H1 (cell line): Measurements from ENCODE around the gene EPHB3. TPM values are rescaled to one million over a fixed set of nuclear protein-coding genes. Genes with fewer than 3 reads are reported as not detected.

Source experiments
- CTCF ChIA-PET: fragments of 300-600 bp; sonication (Branson Sonifier 250); formaldehyde crosslinking; loops from one replicate; lab custom pipeline; 2021; ENCODE audit not compliant: partially characterized antibody; lab: Charles Lee
- POLR2A ChIA-PET: fragments of 300-600 bp; sonication (Branson Sonifier 250); formaldehyde crosslinking; loops from one replicate; lab custom pipeline; 2021; ENCODE audit warnings: inconsistent platforms; ENCODE audit not compliant: partially characterized antibody; lab: Charles Lee
- DNase-seq, 2 experiments: peaks; one replicate each; pipeline versions ENCODE4 v3.0.0 to v3.0.0-alpha.2; 2010 to 2022; ENCODE audit warnings: low spot score in 2 of 2, low read depth in 1 of 2, mixed read lengths in 1 of 2
- FAIRE-seq: peaks from 2 replicates; lab custom pipeline; 2011; peaks lifted over from hg19 to GRCh38; lab: Jason Lieb, UNC
- H2AFZ ChIP-seq: 2 replicates; pipeline ENCODE4 v1.8.1; 2012; ENCODE audit warnings: low read length, inconsistent platforms
- H2AK5ac ChIP-seq: 2 replicates; pipeline ENCODE4 v1.6.1; 2013; ENCODE audit warnings: low read depth, low read length
- H2BK120ac ChIP-seq: replicated peaks from 2 replicates; pipeline ENCODE3; 2013; ENCODE audit warnings: low read depth, low read length, inconsistent platforms
- H2BK12ac ChIP-seq: 2 replicates; pipeline ENCODE4 v1.6.1; 2013; ENCODE audit warnings: low read depth, low read length
- H2BK15ac ChIP-seq: 2 replicates; pipeline ENCODE4 v1.6.1; 2013; ENCODE audit warnings: low read length
- H2BK20ac ChIP-seq: 2 replicates; pipeline ENCODE4 v1.6.1; 2013; ENCODE audit warnings: low read length
- H2BK5ac ChIP-seq: 2 replicates; pipeline ENCODE4 v1.6.1; 2013; ENCODE audit warnings: low read depth, low read length
- H3K14ac ChIP-seq: 2 replicates; pipeline ENCODE4 v1.6.1; 2013; ENCODE audit warnings: inconsistent platforms; ENCODE audit not compliant: insufficient read length
- H3K18ac ChIP-seq: 2 replicates; pipeline ENCODE4 v1.6.1; 2013; ENCODE audit warnings: low read length; ENCODE audit errors: extremely low read depth
- H3K23ac ChIP-seq: 2 replicates; pipeline ENCODE4 v1.6.1; 2013; ENCODE audit warnings: inconsistent platforms; ENCODE audit not compliant: insufficient read length
- H3K23me2 ChIP-seq: 2 replicates; pipeline ENCODE4 v1.6.1; 2013; ENCODE audit warnings: low read depth, low read length
- H3K27ac ChIP-seq: 2 replicates; pipeline ENCODE4 v1.6.1; 2011; ENCODE audit warnings: low read depth, low read length, inconsistent platforms
- H3K27me3 ChIP-seq, 4 experiments: replicated peaks in 1 of 4; 1 replicate in 1 of 4; 2 replicates in 3 of 4; pipeline versions ENCODE4 v1.6.1 to v1.8.1; 2011 to 2013; ENCODE audit warnings: low read length in 3 of 4, mild to moderate bottlenecking in 3 of 4, inconsistent platforms in 2 of 4, mixed read lengths in 2 of 4, moderate library complexity in 1 of 4; ENCODE audit not compliant: control insufficient read depth in 3 of 4, insufficient read depth in 3 of 4; ENCODE audit errors: extremely low read depth in 1 of 4
- H3K36me3 ChIP-seq, 4 experiments: 2 replicates each; pipeline versions ENCODE4 v1.6.1 to v1.8.1; 2011 to 2013; ENCODE audit warnings: mild to moderate bottlenecking in 4 of 4, low read length in 3 of 4, moderate library complexity in 2 of 4, control low read depth in 1 of 4, inconsistent platforms in 1 of 4; ENCODE audit not compliant: insufficient read depth in 4 of 4, control insufficient read depth in 2 of 4
- H3K4ac ChIP-seq: replicated peaks from 2 replicates; pipeline ENCODE3; 2013; ENCODE audit warnings: low read length, low read depth, mixed read lengths, inconsistent platforms; ENCODE audit not compliant: insufficient read length
- H3K4me1 ChIP-seq, 4 experiments: replicated peaks in 1 of 4; 1 replicate in 1 of 4; 2 replicates in 3 of 4; pipeline versions ENCODE4 v1.6.1 to v1.8.1; 2011 to 2013; ENCODE audit warnings: low read length in 3 of 4, inconsistent platforms in 2 of 4, mixed read lengths in 1 of 4; ENCODE audit not compliant: insufficient read depth in 4 of 4, control insufficient read depth in 3 of 4
- H3K4me2 ChIP-seq, 2 experiments: 2 replicates each; pipeline versions ENCODE4 v1.6.1 to v1.8.1; 2011 to 2013; ENCODE audit warnings: low read depth in 2 of 2, low read length in 2 of 2, control low read depth in 1 of 2, inconsistent platforms in 1 of 2, mild to moderate bottlenecking in 1 of 2; ENCODE audit not compliant: insufficient read depth in 1 of 2
- H3K4me3 ChIP-seq, 4 experiments: fragments of 200-600, 300-600 bp in 1 of 4; sonication (generic), shearing (Covaris generic), sonication (Bioruptor Twin) in 1 of 4; 2 replicates each; pipeline versions ENCODE4 v1.5.1 to v1.8.1; 2011 to 2016; ENCODE audit warnings: low read length in 4 of 4, low read depth in 3 of 4, control low read depth in 2 of 4, inconsistent platforms in 2 of 4, mild to moderate bottlenecking in 2 of 4, mixed read lengths in 1 of 4, moderate library complexity in 1 of 4; ENCODE audit not compliant: insufficient read depth in 2 of 4; ENCODE audit errors: extremely low read depth in 1 of 4
- H3K56ac ChIP-seq: replicated peaks from 2 replicates; pipeline ENCODE3; 2013; ENCODE audit warnings: low read depth, mild to moderate bottlenecking, mixed read lengths, low read length, inconsistent platforms; ENCODE audit not compliant: insufficient read length
- H3K79me1 ChIP-seq: 2 replicates; pipeline ENCODE4 v1.6.1; 2013; ENCODE audit warnings: low read depth, low read length, control low read depth
- H3K79me2 ChIP-seq, 2 experiments: 2 replicates each; pipeline versions ENCODE4 v1.6.1 to v1.8.1; 2012 to 2013; ENCODE audit warnings: low read length in 2 of 2, mild to moderate bottlenecking in 2 of 2, inconsistent platforms in 1 of 2; ENCODE audit not compliant: insufficient read depth in 2 of 2, control insufficient read depth in 1 of 2
- H3K9ac ChIP-seq, 4 experiments: replicated peaks in 1 of 4; 1 replicate in 1 of 4; 2 replicates in 3 of 4; pipeline versions ENCODE4 v1.6.1 to v1.8.1; 2011 to 2013; ENCODE audit warnings: low read depth in 3 of 4, low read length in 3 of 4, control low read depth in 2 of 4, mild to moderate bottlenecking in 2 of 4, moderate library complexity in 2 of 4, inconsistent platforms in 1 of 4; ENCODE audit errors: extremely low read depth in 1 of 4
- H3K9me3 ChIP-seq, 2 experiments: 2 replicates each; pipeline versions ENCODE4 v1.6.1 to v1.8.1; 2012 to 2013; ENCODE audit warnings: mild to moderate bottlenecking in 2 of 2, moderate library complexity in 2 of 2, control low read depth in 1 of 2, inconsistent platforms in 1 of 2, low read depth in 1 of 2, low read length in 1 of 2, mixed read lengths in 1 of 2; ENCODE audit not compliant: insufficient read depth in 2 of 2
- H4K20me1 ChIP-seq, 2 experiments: replicated peaks in 1 of 2; 2 replicates each; pipeline versions ENCODE3 to v1.8.1; 2011 to 2013; ENCODE audit warnings: inconsistent platforms in 2 of 2, low read length in 2 of 2, mild to moderate bottlenecking in 1 of 2; ENCODE audit not compliant: insufficient read depth in 2 of 2, control insufficient read depth in 1 of 2
- H4K5ac ChIP-seq: 2 replicates; pipeline ENCODE4 v1.6.1; 2013; ENCODE audit warnings: low read length, low read depth, mixed read lengths, inconsistent platforms; ENCODE audit not compliant: insufficient read length
- H4K8ac ChIP-seq: 2 replicates; pipeline ENCODE4 v1.8.0; 2013; ENCODE audit warnings: mild to moderate bottlenecking, moderate library complexity, low read length, inconsistent platforms; ENCODE audit not compliant: insufficient read depth; ENCODE audit errors: extremely low read depth
- H4K91ac ChIP-seq: replicated peaks from 2 replicates; pipeline ENCODE3; 2013; ENCODE audit warnings: low read length, mixed read lengths, inconsistent platforms; ENCODE audit not compliant: insufficient read length
- BACH1 ChIP-seq: IDR thresholded peaks from 2 replicates; pipeline ENCODE4 v1.6.1; 2012; ENCODE audit warnings: low read length, improper control_type of control experiment
- EP300 ChIP-seq, 2 experiments: IDR thresholded peaks; 1 replicate in 1 of 2; 2 replicates in 1 of 2; pipeline ENCODE4 v1.6.1; 2011 to 2012; ENCODE audit warnings: low read depth in 2 of 2, low read length in 2 of 2, mild to moderate bottlenecking in 2 of 2, borderline replicate concordance in 1 of 2, inconsistent platforms in 1 of 2, moderate library complexity in 1 of 2
- EZH2 ChIP-seq: fragments of 200-600 bp; sonication (generic); IDR thresholded peaks from 2 replicates; pipeline ENCODE4 v1.7.1; 2012; ENCODE audit warnings: low read depth, mild to moderate bottlenecking, moderate library complexity, low read length, inconsistent platforms; ENCODE audit not compliant: severe bottlenecking
- GABPA ChIP-seq: IDR thresholded peaks from 2 replicates; pipeline ENCODE4 v1.6.1; 2011; ENCODE audit warnings: mild to moderate bottlenecking, low read length, moderate library complexity, borderline replicate concordance; ENCODE audit not compliant: insufficient read depth
- HDAC2 ChIP-seq, 2 experiments: fragments of 300-600 bp in 1 of 2; sonication (generic) in 1 of 2; IDR thresholded peaks; 2 replicates each; pipeline ENCODE4 v1.6.1; 2011 to 2012; ENCODE audit warnings: low read depth in 2 of 2, low read length in 2 of 2, mild to moderate bottlenecking in 2 of 2, moderate library complexity in 2 of 2, borderline replicate concordance in 1 of 2, inconsistent platforms in 1 of 2
- POU5F1 ChIP-seq: IDR thresholded peaks from 2 replicates; pipeline ENCODE4 v1.6.1; 2011; ENCODE audit warnings: low read depth, mild to moderate bottlenecking, low read length, moderate library complexity
- RAD21 ChIP-seq, 2 experiments: IDR thresholded peaks in 1 of 2; conservative IDR thresholded peaks in 1 of 2; 2 replicates each; pipeline ENCODE4 v1.6.1; 2011; ENCODE audit warnings: low read depth in 2 of 2, low read length in 2 of 2, improper control_type of control experiment in 1 of 2, inconsistent platforms in 1 of 2, mild to moderate bottlenecking in 1 of 2, moderate library complexity in 1 of 2
- SUZ12 ChIP-seq: fragments of 200-600 bp; sonication (generic); IDR thresholded peaks from 2 replicates; pipeline ENCODE4 v1.6.1; 2012; ENCODE audit warnings: mild to moderate bottlenecking, inconsistent platforms, low read length, moderate library complexity, mixed read lengths
- TAF7 ChIP-seq: optimal IDR thresholded peaks from 2 replicates; pipeline ENCODE3; 2011; ENCODE audit warnings: low read depth, mild to moderate bottlenecking, inconsistent platforms, low read length, moderate library complexity, borderline replicate concordance
- WGBS, 2 experiments: shearing (Covaris generic) in 1 of 2; methylation state at CpG; one replicate each; pipeline versions ENCODE4 v1.1.6 to v1.1.7; 2013 to 2015; ENCODE audit warnings: low lambda C conversion rate in 2 of 2, mixed read lengths in 2 of 2, inconsistent platforms in 1 of 2, low coverage in 1 of 2, missing lambda C conversion rate in 1 of 2; ENCODE audit not compliant: insufficient replicate concordance in 2 of 2, insufficient coverage in 1 of 2, insufficient read length in 1 of 2; ENCODE audit errors: extremely low coverage in 1 of 2, missing lambda C conversion rate in 1 of 2; 5-methylcytosine and 5-hydroxymethylcytosine counted together
- polyA plus RNA-seq, 7 experiments: library from polyadenylated mRNA; depleted of rRNA in 3 of 7; stranded (reverse) in 5 of 7; unstranded in 2 of 7; fragments of >200 nt in 5 of 7; fragments of 200-250 nt in 2 of 7; gene quantifications; 1 replicate in 5 of 7; 2 replicates in 1 of 7; 4 replicates in 1 of 7; pipeline versions ENCODE4 v1.2.1 to v1.2.3, GENCODE V29; 2011 to 2013; ENCODE audit warnings: missing spikeins in 2 of 7, mixed read lengths in 2 of 7
- total RNA-seq: library from RNA; stranded (reverse); fragmentation: NEBNext Ultra II Directional; extraction: Animal tissue kit (Norgen Biotek cat#: 25700); gene quantifications from 2 replicates; pipeline ENCODE4 v1.2.1, GENCODE V29; 2021

Gene EPHB3
- total and polyA plus RNA-seq, 2 of the 8 experiments (the other 6 are each of a cell fraction or from before 2014, with no cell fraction given), result 0.41 to 0.91 TPM

DNA sequence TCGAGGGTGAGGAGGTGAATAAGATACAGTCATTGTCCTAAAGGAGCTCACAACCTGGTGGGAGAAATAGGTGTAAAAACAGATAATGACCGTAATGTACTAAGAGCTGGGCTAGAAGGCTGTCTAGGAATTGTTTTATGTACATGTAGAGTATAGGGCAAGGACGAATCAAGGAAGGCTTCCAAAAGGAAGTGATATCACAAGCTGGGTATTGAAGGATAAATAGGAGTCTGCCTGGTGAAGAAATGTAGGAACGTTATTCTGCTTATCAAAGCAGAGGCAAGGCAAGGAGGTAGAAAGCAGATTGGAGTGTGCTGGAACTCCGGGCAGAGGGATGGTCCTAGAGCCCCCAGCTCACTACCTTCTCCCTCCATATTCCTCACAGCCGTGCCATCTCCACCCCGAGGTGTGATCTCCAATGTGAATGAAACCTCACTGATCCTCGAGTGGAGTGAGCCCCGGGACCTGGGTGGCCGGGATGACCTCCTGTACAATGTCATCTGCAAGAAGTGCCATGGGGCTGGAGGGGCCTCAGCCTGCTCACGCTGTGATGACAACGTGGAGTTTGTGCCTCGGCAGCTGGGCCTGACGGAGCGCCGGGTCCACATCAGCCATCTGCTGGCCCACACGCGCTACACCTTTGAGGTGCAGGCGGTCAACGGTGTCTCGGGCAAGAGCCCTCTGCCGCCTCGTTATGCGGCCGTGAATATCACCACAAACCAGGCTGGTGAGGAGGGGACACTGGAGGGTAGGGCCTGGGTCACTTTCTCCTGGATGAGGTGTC lies 15.1 kb downstream of the EPHB3 start:
- no peaks in the 10 kb centered on the region for H3K79me2 ChIP-seq
- no peak overlapping the region for H3K23ac ChIP-seq
- no peaks in the 10 kb centered on the region for H3K9me3 ChIP-seq
- 0 out of 2 replicates have a peak overlapping the region, but pooled peaks have one; percentile 12 for H2BK12ac ChIP-seq
- H2AK5ac ChIP-seq, result peak overlapping the region; percentile 71; the same call in 1 of the 2 replicates
- FAIRE-seq, result no peak
- no peak overlapping the region for H3K14ac ChIP-seq
- no peak overlapping the region for H3K4ac ChIP-seq
- 93% methylated on average over 25 of the region's 25 CpGs; no CpG with 5 or more reads in 1 of the 2 experiments for WGBS, 2 experiments
- no peak overlapping the region for H3K27ac ChIP-seq
- peak overlapping the region; percentile 17 for H4K91ac ChIP-seq
- H3K79me1 ChIP-seq, result no peaks in the 10 kb centered on the region
- no peak overlapping the region for H3K9ac ChIP-seq
- H2AFZ ChIP-seq, result no peak overlapping the region
- H3K18ac ChIP-seq, result no peak overlapping the region
- no peak overlapping the region for H2BK120ac ChIP-seq
- no peak overlapping the region for H3K4me3 ChIP-seq
- CTCF ChIA-PET, result interaction anchor here (0.6 to 3.0 kb wide), 8 partner anchors 9 to 202 kb away, joined by 3 to 14 read pairs (median 8); no protein-coding TSS in a partner anchor
- POLR2A ChIA-PET, result interaction anchor here (1.0 kb wide), 1 partner anchor 116 kb away, joined by 3 read pairs; no protein-coding TSS in a partner anchor
- H2BK20ac ChIP-seq, result no peak overlapping the region
- H4K8ac ChIP-seq, result no peak overlapping the region; the same call in 1 of the 2 replicates
- H2BK5ac ChIP-seq, result peak overlapping the region; percentile 48; the same call in 1 of the 2 replicates
- peaks cover 0 to 31% (median 21%) of the 10 kb centered on the region in 4 experiments; a peak in 6 of 7 replicates for H3K27me3 ChIP-seq
- H4K20me1 ChIP-seq, result no peaks in the 10 kb centered on the region
- H4K5ac ChIP-seq, result no peak overlapping the region
- H3K4me2 ChIP-seq, result no peak overlapping the region
- no peak overlapping the region for H3K56ac ChIP-seq
- peaks cover 0 to 24% (median 13%) of the 10 kb centered on the region in 4 experiments; a peak in 6 of 7 replicates for H3K4me1 ChIP-seq
- no peaks in the 10 kb centered on the region for H3K36me3 ChIP-seq
- no peaks in the 10 kb centered on the region for H3K23me2 ChIP-seq
- no peak for DNase-seq
- peak overlapping the region; percentile 10; the same call in 1 of the 2 replicates for H2BK15ac ChIP-seq
- no peak for TF ChIP-seq TAF7
- no peak for TF ChIP-seq RAD21 (IDR thresholded peaks at IDR 0.05 in 1 of 2, conservative IDR thresholded peaks at IDR 0.05 in 1 of 2; ENCODE audit: low read depth in 2 of 2, low read length in 2 of 2)
- no peak for TF ChIP-seq EZH2
- no peak for TF ChIP-seq EP300 (IDR thresholded peaks at IDR 0.05; ENCODE audit: borderline replicate concordance in 1 of 2, low read depth in 2 of 2, low read length in 2 of 2)
- TF ChIP-seq GABPA, result no peak
- TF ChIP-seq POU5F1, result no peak
- no peak for TF ChIP-seq SUZ12
- no peak for TF ChIP-seq HDAC2 (IDR thresholded peaks at IDR 0.05; ENCODE audit: borderline replicate concordance in 1 of 2, low read depth in 2 of 2, low read length in 2 of 2)
- TF ChIP-seq BACH1, result no peak
